Activated CD8-positive, alpha-beta memory T cell treated with anti-CD3 and anti-CD28 coated beads, Interleukin-2, amount 50 U/mL, for 1 hour (primary cell): ENCODE results near the gene RFX8.

ENCODE experiments used
- DNase-seq: peaks from one replicate; pipeline ENCODE4 v3.0.0-alpha.2; 2020; ENCODE audit errors: extremely low read depth

The RFX8 gene

GRCh38 chr2:101349893-101350662 is 124.8 kb downstream of the RFX8 start:
- DNase-seq = no peak

DNA sequence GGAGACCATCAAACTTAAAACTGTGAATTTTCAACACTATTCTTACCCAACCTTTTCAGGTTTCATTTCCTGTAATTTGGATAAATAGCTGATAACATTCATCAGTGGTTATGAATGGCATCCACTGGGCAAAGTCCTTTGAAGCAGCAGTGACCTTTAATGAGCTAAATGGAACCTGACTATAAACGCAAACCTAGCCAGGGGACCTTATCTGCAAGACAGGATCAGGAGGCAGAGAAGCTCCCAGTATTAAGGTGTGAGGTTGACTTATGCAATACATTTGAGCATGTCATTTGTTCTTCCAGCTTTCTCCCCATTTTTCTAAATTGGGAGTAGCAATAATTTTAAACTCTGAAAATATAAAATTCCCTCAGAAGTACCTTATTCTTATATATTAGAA is 126.0 kb downstream of the RFX8 start:
- no peak for DNase-seq
